ENCODE data around the gene MICAL3.
"Not testable (repeated sequence)": the region's sequence is repeated elsewhere in the genome, so short reads cannot be mapped to it uniquely, and the experiment has no call there.

Gene MICAL3

GRCh38 chr22:17882162-17882561 lies 142.2 kb downstream of the MICAL3 start:
- DNase-seq (ENCODE audit: low spot score), result no peak

DNA sequence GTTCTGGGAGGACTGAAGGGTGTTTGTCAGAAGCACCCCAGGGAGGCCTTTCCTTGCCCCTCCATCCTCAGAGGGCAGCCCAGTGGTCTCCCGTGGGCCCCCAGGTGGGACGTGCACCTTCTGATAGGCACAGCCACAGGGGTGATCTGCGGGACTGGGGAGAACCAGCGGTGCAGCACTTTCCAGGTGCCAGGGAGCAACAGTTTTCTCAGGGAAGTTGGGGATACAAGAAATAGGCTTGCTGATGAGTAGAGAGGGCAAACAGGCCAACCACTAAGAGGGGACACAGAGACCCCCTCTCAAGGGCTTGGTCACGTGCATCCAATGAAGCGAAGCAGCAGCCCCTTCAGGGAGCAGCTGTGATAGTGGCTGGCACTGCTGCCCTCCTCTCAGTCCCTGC lies 143.0 kb downstream of the MICAL3 start:
- no peak for DNase-seq (ENCODE audit: low spot score)

GRCh38 chr22:17880468-17880867 lies 143.9 kb downstream of the MICAL3 start:
- DNase-seq (ENCODE audit: low spot score), result no peak

GRCh38 chr22:17880020-17880419 lies 144.3 kb downstream of the MICAL3 start:
- no peak for DNase-seq (ENCODE audit: low spot score)

GRCh38 chr22:17878941-17879340 lies 145.4 kb downstream of the MICAL3 start:
- no peak for DNase-seq (ENCODE audit: low spot score)

- no peak for DNase-seq (ENCODE audit: low spot score)
Observed at GRCh38 chr22:17878186-17878694, 146.1 kb downstream of the MICAL3 start.

GRCh38 chr22:17876878-17877855 lies 147.2 kb downstream of the MICAL3 start:
- DNase-seq (ENCODE audit: low spot score), result not testable (repeated sequence)

DNA sequence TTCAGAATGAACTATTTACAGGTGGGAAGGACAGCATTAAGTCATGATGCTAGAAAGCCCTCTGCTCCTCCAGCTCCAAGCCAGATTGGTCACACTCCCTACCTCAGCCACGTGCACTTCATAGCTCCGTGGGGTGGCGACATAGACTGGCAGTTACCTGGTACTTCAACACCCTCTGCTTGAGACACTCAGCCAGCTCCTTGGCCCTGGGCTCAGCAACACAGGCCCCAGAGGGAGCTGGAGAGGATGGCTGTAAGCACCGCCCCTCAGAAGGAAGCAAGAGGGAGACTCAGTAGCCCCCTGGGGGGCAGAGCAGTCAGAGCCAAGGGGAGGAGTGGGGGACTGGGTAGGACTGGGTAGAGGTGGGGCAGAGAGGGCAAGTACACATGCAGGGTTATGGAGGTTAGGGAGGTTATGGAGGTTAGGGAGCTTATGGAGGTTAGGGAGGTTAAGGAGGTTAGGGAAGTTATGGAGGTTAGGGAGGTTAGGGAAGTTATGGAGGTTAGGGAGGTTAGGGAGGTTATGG lies 148.0 kb downstream of the MICAL3 start:
- DNase-seq (ENCODE audit: low spot score), result no peak

DNA sequence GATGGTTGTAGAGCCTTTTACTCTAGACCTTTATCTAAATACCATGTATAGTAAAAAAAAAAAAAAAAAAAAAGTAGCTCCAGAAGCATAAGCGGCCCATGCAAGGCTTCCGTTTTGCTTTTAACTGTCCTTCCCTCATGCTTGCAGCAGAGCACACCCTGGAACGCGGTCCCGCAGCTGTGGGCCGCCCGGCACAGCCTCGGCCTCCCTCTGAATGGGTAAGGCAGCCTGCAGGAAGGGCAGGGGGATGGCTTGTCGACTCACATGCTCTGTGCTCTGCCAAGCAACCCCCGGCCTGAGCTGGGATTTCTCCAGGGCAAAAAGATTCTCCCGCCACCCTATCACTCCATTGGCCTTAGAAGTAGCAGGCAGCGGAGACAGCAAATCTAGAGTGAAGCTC lies 148.7 kb downstream of the MICAL3 start:
- DNase-seq (ENCODE audit: low spot score), result no peak

DNA sequence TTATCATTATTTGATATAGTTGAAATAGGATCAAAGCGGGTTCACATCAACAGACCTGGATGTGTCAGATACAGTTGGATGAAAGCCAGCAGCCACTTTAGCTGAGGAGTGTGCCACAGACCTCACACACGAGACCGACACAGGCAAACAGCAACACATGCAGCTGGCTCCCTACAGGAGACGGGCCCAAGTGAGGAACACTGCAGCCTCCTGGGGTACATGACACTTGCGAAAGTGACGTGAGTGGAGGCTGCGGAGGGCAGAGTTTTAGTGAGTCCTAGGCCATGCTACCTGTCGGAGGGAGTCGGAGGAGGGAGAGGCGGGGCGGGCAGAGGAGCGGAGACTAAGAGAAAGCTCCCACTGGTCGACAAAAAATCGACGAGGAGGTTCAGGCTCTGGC lies 149.2 kb downstream of the MICAL3 start:
- no peak for DNase-seq (ENCODE audit: low spot score)

DNA sequence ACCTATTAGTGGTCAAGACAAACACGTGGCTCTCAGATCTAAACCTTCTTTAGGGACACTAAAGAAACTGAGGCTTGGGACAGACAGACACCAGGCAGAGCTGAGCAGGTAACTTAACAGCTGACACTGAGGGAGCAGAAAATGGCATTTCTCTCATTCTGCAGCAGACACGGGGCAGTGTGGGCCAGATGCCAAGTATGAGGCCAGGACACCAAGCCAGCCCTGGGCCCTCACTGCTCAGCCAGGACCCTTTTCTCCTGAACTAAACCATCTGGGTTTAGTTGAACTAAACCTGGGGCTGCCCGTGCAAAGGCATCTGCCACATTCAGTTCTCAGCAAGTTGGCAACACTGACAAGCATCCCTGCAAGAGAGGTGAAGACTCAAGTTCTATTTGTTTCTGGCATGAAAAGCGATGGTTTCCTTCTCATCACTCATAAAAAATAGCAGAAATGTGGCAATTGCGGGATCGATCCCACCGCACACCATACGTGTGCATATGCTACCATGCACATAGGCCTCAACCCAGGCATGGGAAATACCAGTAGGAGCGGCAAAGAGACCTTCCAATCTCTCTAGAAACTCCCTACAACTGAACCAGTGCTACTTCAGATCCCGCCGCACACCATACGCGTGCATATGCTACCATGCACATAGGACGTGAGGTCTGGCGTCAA lies 150.0 kb downstream of the MICAL3 start:
- DNase-seq (ENCODE audit: low spot score), result no peak

DNA sequence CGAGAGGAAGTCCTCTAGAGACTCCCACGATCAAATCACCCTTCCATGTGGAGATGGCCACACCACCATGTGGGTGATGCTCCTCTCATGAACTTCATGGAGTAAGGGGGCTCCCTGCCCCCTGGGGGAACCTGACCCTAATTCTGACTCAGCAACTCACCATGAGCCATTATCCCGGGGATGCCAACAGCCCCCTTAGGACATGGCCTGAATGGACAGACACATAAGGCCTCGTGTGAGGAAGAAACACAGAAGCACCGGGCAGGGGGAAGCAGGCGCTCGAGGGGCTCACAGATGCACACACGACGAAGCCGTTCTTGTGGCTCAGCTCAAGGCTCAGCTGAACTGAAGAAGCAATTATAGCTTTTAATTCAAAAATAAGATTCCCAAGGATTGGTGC lies 150.6 kb downstream of the MICAL3 start:
- no peak for DNase-seq (ENCODE audit: low spot score)

- no peak for DNase-seq (ENCODE audit: low spot score)
Observed at GRCh38 chr22:17873116-17873515, 151.2 kb downstream of the MICAL3 start.

DNA sequence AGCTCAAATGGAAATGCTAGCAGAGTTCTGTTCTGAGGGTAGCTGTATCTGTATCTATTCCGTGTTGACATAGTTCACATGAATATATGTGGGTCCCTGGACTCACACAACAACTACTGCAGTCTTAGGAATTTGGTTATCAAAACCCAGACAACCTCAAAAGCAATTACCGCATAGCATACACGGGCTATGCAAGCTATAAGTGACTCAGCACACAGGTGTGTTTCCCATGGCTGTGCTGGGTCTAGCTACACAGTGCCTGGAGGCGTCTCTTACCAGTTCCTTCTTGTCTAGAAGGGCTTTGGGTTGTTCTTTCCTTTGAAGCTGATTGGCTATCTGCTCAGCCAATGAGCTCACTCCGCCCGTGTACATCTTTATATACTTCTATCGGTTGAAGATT lies 151.9 kb downstream of the MICAL3 start:
- DNase-seq (ENCODE audit: low spot score), result no peak

GRCh38 chr22:17871726-17872458 lies 152.5 kb downstream of the MICAL3 start:
- no peak for DNase-seq (ENCODE audit: low spot score)

- DNase-seq (ENCODE audit: low spot score), result no peak
Observed at GRCh38 chr22:17870407-17870806, 154.0 kb downstream of the MICAL3 start.

DNA sequence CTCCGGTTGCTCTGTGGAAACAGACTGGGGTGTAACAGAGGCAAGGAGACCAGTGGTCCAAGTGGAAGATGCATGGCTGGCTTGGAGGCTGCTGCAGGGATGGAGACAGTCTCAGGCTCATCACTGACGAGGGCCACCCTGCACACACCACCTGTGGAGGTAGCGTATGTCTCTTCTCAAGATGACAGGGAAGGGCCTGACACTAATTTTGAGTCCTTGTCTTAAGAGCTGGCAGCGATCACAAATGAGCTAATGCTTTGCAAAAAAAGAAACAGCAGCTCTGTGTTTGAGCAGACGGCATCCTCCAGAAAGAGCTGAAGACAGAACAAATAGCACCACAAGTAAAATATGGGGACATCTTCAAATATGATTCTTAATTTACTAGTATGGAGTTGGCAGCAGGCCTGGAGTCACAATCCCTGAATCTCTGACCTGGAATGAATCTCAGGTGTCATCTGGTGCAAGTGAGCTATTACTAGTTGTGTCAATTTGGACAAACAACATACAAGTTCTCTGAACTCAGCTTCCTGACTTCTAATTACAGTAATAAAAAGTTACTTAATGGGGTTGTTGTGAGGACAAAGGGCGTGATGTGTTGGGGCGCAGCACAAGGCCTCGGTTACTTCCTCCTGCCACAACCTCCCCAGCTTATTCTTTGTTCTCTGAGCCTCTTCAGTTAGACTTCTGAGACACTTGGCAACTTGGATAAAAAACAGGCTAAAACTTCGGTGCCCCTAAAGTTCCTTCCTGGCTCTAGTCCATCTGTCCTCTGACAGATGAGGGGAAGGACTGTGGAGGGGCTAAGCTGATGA lies 154.9 kb downstream of the MICAL3 start:
- no peak for DNase-seq (ENCODE audit: low spot score)

DNA sequence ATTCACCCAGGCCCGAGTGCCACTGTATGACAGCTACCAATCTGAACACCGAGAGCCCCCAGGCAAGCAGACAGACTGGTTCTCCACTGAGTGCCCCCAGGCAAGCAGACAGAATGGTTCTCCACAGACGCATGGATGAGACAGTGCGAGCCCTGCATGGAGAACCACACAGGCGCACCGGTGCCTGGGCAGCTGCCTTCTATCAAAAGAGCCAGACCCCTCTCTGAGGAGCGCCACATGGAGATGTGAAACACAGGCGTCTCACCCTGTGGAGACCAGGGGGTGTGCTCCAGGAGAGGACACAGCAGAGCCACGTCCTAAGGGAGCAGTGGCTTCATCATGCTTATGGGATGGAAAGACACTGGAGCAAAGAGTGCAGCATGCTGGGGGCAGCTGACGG lies 155.6 kb downstream of the MICAL3 start:
- DNase-seq (ENCODE audit: low spot score), result no peak

DNA sequence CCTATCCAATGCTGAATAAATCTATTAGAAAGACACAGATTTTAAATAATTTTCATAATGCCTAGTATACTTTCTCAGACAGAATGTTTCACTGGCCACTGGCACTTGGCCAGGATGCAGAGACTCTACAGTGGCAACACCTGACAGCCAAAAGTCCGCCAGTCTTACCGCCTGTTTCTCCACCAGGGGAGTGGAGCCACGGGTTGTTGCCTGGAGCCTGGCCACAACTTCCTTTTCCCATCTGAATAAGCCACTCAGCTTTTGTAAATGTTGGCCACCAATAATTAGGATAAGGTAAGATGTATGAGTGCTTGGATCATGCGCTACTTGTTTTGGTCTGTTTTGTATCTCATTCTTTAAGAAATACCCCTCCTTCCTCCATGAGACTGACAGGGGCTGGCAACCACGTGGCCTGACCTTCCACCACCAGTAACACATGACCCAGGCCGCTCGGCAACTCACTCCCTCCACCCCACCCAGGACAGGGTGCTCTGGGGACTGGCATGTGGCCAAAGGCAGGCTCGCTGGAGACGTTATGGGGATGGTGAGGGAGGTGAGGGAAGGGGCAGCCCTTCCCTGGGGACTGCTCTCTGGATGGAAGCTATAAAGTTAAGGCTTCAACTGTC lies 157.1 kb downstream of the MICAL3 start:
- no peak for DNase-seq (ENCODE audit: low spot score)

DNA sequence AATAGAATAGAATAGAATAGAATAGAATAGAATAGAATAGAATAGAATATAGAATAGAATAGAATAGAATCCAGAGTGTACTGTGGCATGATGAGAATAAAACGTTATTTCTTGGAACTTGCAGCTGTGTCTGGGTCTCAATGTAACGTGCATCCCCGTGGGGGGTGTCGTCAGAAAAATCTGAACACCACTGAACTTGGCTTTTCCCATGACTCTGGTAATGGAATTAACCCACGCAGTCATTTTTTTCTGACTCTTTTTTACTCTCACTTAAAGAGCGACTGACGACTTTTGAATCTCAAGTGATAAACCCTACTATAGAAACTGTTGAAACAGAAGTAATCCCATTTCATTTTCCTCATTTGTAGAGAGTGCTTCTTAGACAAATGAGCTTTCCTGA lies 157.7 kb downstream of the MICAL3 start:
- DNase-seq (ENCODE audit: low spot score), result no peak

DNA sequence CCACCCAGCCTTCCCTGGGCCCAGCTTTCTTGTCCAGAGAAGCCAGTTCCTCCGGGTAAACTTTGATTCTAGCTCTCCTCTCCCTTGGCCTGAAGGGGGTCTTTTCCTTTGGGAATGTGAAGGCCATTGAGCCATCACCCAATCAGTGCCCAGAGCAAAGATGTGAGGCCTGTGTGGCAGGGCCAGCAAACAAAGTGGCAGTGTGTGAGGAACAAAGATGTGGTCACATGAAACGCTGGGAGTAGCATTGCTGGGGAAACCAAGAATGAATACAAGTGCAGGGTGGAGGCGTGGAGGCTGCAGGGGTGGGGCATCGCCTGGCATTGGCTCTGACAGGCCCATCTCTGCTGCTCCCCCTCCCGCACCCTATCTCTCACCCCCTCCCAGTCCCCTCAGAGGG lies 158.2 kb downstream of the MICAL3 start:
- no peak for DNase-seq (ENCODE audit: low spot score)

Data from ecto neural progenitor cell (in vitro differentiated cells).